Neural cell (in vitro differentiated cells): ENCODE data around the gene SLC25A43. TPM values are rescaled to one million over a fixed set of nuclear protein-coding genes. Genes with fewer than 3 reads are reported as not detected.

Source experiments
- H2AFZ ChIP-seq: fragments of 200-600, 300-800 bp; sonication (generic), shearing (Covaris generic); 2 replicates; pipeline ENCODE4 v1.6.0; 2014; ENCODE audit warnings: low read depth, mild to moderate bottlenecking, antibody characterized with exemption, low read length, moderate library complexity
- H3F3A ChIP-seq: fragments of 200-600 bp; shearing (Covaris generic); 2 replicates; pipeline ENCODE4 v1.6.1; 2016; ENCODE audit warnings: mild to moderate bottlenecking, moderate library complexity, mixed read lengths, antibody characterized with exemption, low read length; ENCODE audit not compliant: insufficient read depth, poor library complexity, severe bottlenecking
- H3K27ac ChIP-seq: fragments of 200-600, 300-800 bp; sonication (generic), shearing (Covaris generic); 2 replicates; pipeline ENCODE4 v1.5.1; 2014; ENCODE audit warnings: mild to moderate bottlenecking, low read length, moderate library complexity
- H3K27me3 ChIP-seq: fragments of 300-800, 200-600 bp; sonication (generic), shearing (Covaris generic); 2 replicates; pipeline ENCODE4 v1.6.0; 2014; ENCODE audit warnings: mild to moderate bottlenecking, low read depth, low read length, moderate library complexity; ENCODE audit not compliant: insufficient read depth
- H3K36me3 ChIP-seq: fragments of 300-800, 200-600 bp; sonication (generic), shearing (Covaris generic); 2 replicates; pipeline ENCODE4 v1.5.1; 2014; ENCODE audit warnings: mild to moderate bottlenecking, antibody characterized with exemption, low read length, moderate library complexity; ENCODE audit not compliant: insufficient read depth
- H3K4me2 ChIP-seq: fragments of 300-800, 200-600 bp; sonication (generic), shearing (Covaris generic); 2 replicates; pipeline ENCODE4 v1.6.0; 2014; ENCODE audit warnings: mild to moderate bottlenecking, low read length
- H3K4me3 ChIP-seq: fragments of 300-800, 200-600 bp; sonication (generic), shearing (Covaris generic); 2 replicates; pipeline ENCODE4 v1.5.1; 2014; ENCODE audit warnings: mild to moderate bottlenecking, low read length, moderate library complexity
- H3K79me2 ChIP-seq: fragments of 200-600 bp; shearing (Covaris generic); replicated peaks from 2 replicates; pipeline ENCODE4 v1.6.0; 2014; ENCODE audit warnings: mild to moderate bottlenecking, low read length, moderate library complexity; ENCODE audit not compliant: insufficient read depth
- H3K9ac ChIP-seq: fragments of 300-800, 200-600 bp; sonication (generic), shearing (Covaris generic); 2 replicates; pipeline ENCODE4 v1.6.1; 2016; ENCODE audit warnings: mild to moderate bottlenecking, low read length, mixed read lengths
- H3K9me2 ChIP-seq: fragments of 200-600 bp; shearing (Covaris generic); 2 replicates; pipeline ENCODE4 v1.6.1; 2016; ENCODE audit warnings: mild to moderate bottlenecking, low read length, mixed read lengths; ENCODE audit not compliant: insufficient read depth
- H3K9me3 ChIP-seq: fragments of 200-600, 300-800 bp; sonication (generic), shearing (Covaris generic); 2 replicates; pipeline ENCODE4 v1.6.1; 2016; ENCODE audit warnings: mild to moderate bottlenecking, mixed run types, low read length, moderate library complexity, mixed read lengths
- H4K20me1 ChIP-seq: fragments of 200-600 bp; shearing (Covaris generic); 2 replicates; pipeline ENCODE4 v1.6.1; 2016; ENCODE audit warnings: mild to moderate bottlenecking, mixed run types; ENCODE audit not compliant: insufficient read depth
- CTCF ChIP-seq: fragments of 450-650 bp; IDR thresholded peaks from 2 replicates; pipeline ENCODE4 v1.5.1; 2014; ENCODE audit warnings: antibody characterized with exemption, mild to moderate bottlenecking, moderate library complexity; ENCODE audit not compliant: poor library complexity, severe bottlenecking
- EP300 ChIP-seq: fragments of 450-650 bp; conservative IDR thresholded peaks from 2 replicates; pipeline ENCODE4 v1.6.1; 2014; ENCODE audit warnings: antibody characterized with exemption, mild to moderate bottlenecking, moderate library complexity; ENCODE audit not compliant: poor library complexity, severe bottlenecking
- EZH2 ChIP-seq: fragments of 200-600, 300-800 bp; shearing (Covaris generic), sonication (generic); IDR thresholded peaks from 2 replicates; pipeline ENCODE4 v1.6.1; 2014; ENCODE audit warnings: antibody characterized with exemption, low read length, borderline replicate concordance, mild to moderate bottlenecking; ENCODE audit not compliant: insufficient read depth, poor library complexity, severe bottlenecking
- MXI1 ChIP-seq: fragments of 450-650 bp; conservative IDR thresholded peaks from 2 replicates; pipeline ENCODE4 v1.6.1; 2014; ENCODE audit warnings: antibody characterized with exemption, mild to moderate bottlenecking; ENCODE audit not compliant: poor library complexity, severe bottlenecking
- POLR2AphosphoS5 ChIP-seq: IDR thresholded peaks from 2 replicates; pipeline ENCODE4 v1.6.1; 2012
- RAD21 ChIP-seq: fragments of 450-650 bp; conservative IDR thresholded peaks from 2 replicates; pipeline ENCODE4 v1.6.1; 2014; ENCODE audit warnings: antibody characterized with exemption, mild to moderate bottlenecking, moderate library complexity
- REST ChIP-seq: IDR thresholded peaks from 2 replicates; pipeline ENCODE4 v1.6.1; 2012; ENCODE audit warnings: borderline replicate concordance
- SMC3 ChIP-seq: fragments of 450-650 bp; conservative IDR thresholded peaks from 2 replicates; pipeline ENCODE4 v1.6.1; 2014; ENCODE audit warnings: antibody characterized with exemption, mild to moderate bottlenecking, moderate library complexity; ENCODE audit not compliant: poor library complexity
- TAF1 ChIP-seq: IDR thresholded peaks from 2 replicates; pipeline ENCODE4 v1.6.1; 2012; ENCODE audit warnings: low read depth
- polyA plus RNA-seq: library from polyadenylated mRNA; depleted of rRNA; stranded (reverse); fragments of >200 nt; gene quantifications from 2 replicates; pipeline ENCODE4 v1.2.3, GENCODE V29; 2014

The SLC25A43 gene
- polyA plus RNA-seq, 1 donor from 2014 or later, result not detected

- Histone ChIP-seq H3F3A (no peaks in the 10 kb centered on the region), H3K4me3 (no peak overlapping the region), H3K9me2 (no peaks in the 10 kb centered on the region), H2AFZ (no peak overlapping the region), H3K36me3 (no peaks in the 10 kb centered on the region), H4K20me1 (no peaks in the 10 kb centered on the region), H3K9ac (no peak overlapping the region), H3K27me3 (no peaks in the 10 kb centered on the region), H3K9me3 (no peaks in the 10 kb centered on the region), H3K27ac (no peak overlapping the region), H3K79me2 (no peaks in the 10 kb centered on the region), H3K4me2 (no peak overlapping the region)
- TF ChIP-seq CTCF, result no peak
- no peak for TF ChIP-seq MXI1
- no peak for TF ChIP-seq SMC3
- TF ChIP-seq REST, result no peak
- TF ChIP-seq RAD21, result no peak
- TF ChIP-seq TAF1, result no peak
- no peak for TF ChIP-seq EZH2
- TF ChIP-seq EP300, result no peak
- no peak for TF ChIP-seq POLR2AphosphoS5
Observed at GRCh38 chrX:119477812-119478232, 78.7 kb downstream of the SLC25A43 start.

- Histone ChIP-seq H3K9me3 (no peaks in the 10 kb centered on the region), H3F3A (no peaks in the 10 kb centered on the region), H3K27ac (no peak overlapping the region), H3K79me2 (no peaks in the 10 kb centered on the region), H3K9me2 (no peaks in the 10 kb centered on the region), H3K36me3 (no peaks in the 10 kb centered on the region), H3K4me3 (no peak overlapping the region), H4K20me1 (no peaks in the 10 kb centered on the region), H3K27me3 (no peaks in the 10 kb centered on the region), H3K9ac (no peak overlapping the region), H3K4me2 (no peak overlapping the region), H2AFZ (no peak overlapping the region)
- TF ChIP-seq POLR2AphosphoS5 (no peak), EZH2 (no peak), TAF1 (no peak), EP300 (no peak), MXI1 (no peak), RAD21 (no peak), REST (no peak), SMC3 (no peak), CTCF (no peak)
Observed at GRCh38 chrX:119478504-119478903, 79.4 kb downstream of the SLC25A43 start.
